Astrocyte (in vitro differentiated cells and primary cell): ENCODE measurements around the gene HES1. TPM values are rescaled to one million over a fixed set of nuclear protein-coding genes. Genes with fewer than 3 reads are reported as not detected.
"Not testable (repeated sequence)": the region's sequence is repeated elsewhere in the genome, so short reads cannot be mapped to it uniquely, and the experiment has no call there.

ENCODE experiments used
- DNase-seq: peaks from one replicate; pipeline ENCODE4 v3.0.0-alpha.2; 2010; ENCODE audit warnings: low read depth
- FAIRE-seq: peaks from 2 replicates; lab custom pipeline; 2011; peaks lifted over from hg19 to GRCh38; lab: Jason Lieb, UNC
- H2AFZ ChIP-seq: 2 replicates; pipeline ENCODE4 v1.6.0; 2012; ENCODE audit warnings: low read depth, low read length, inconsistent platforms
- H3K27ac ChIP-seq: 2 replicates; pipeline ENCODE4 v1.5.1; 2011; ENCODE audit warnings: low read depth, low read length, inconsistent platforms
- H3K27me3 ChIP-seq: 2 replicates; pipeline ENCODE4 v1.6.0; 2011; ENCODE audit warnings: low read length, inconsistent platforms; ENCODE audit not compliant: insufficient read depth
- H3K36me3 ChIP-seq: 2 replicates; pipeline ENCODE4 v1.5.1; 2011; ENCODE audit warnings: low read length, inconsistent platforms; ENCODE audit not compliant: insufficient read depth
- H3K4me1 ChIP-seq: 2 replicates; pipeline ENCODE4 v1.5.1; 2011; ENCODE audit warnings: low read length, inconsistent platforms; ENCODE audit not compliant: insufficient read depth
- H3K4me2 ChIP-seq: 2 replicates; pipeline ENCODE4 v1.6.0; 2012; ENCODE audit warnings: low read length, inconsistent platforms
- H3K4me3 ChIP-seq: 2 replicates; pipeline ENCODE4 v1.5.1; 2011; ENCODE audit warnings: low read depth, mild to moderate bottlenecking, low read length, inconsistent platforms; ENCODE audit not compliant: insufficient read depth
- H3K79me2 ChIP-seq: 2 replicates; pipeline ENCODE4 v1.6.0; 2012; ENCODE audit warnings: mild to moderate bottlenecking, low read length, inconsistent platforms; ENCODE audit not compliant: insufficient read depth
- H3K9ac ChIP-seq: 2 replicates; pipeline ENCODE4 v1.6.0; 2012; ENCODE audit warnings: mild to moderate bottlenecking, low read length, inconsistent platforms
- H3K9me3 ChIP-seq: 2 replicates; pipeline ENCODE4 v1.5.1; 2012; ENCODE audit warnings: low read depth, mild to moderate bottlenecking, low read length, inconsistent platforms; ENCODE audit not compliant: insufficient read depth
- H4K20me1 ChIP-seq: 2 replicates; pipeline ENCODE4 v1.6.0; 2012; ENCODE audit warnings: low read length, inconsistent platforms; ENCODE audit not compliant: insufficient read depth
- H3K27ac Mint-ChIP-seq: one replicate; pipeline ENCODE4 v1.8.0; 2021; ENCODE audit warnings: mild to moderate bottlenecking, mixed read lengths; ENCODE audit not compliant: unreplicated experiment
- H3K27me3 Mint-ChIP-seq: one replicate; pipeline ENCODE4 v1.8.0; 2021; ENCODE audit warnings: low read depth, mixed read lengths; ENCODE audit not compliant: unreplicated experiment
- H3K36me3 Mint-ChIP-seq: one replicate; pipeline ENCODE4 v1.8.0; 2021; ENCODE audit warnings: low read depth, mixed read lengths; ENCODE audit not compliant: unreplicated experiment
- H3K4me1 Mint-ChIP-seq: one replicate; pipeline ENCODE4 v1.8.0; 2021; ENCODE audit warnings: low read depth, mixed read lengths; ENCODE audit not compliant: unreplicated experiment
- H3K4me3 Mint-ChIP-seq: one replicate; pipeline ENCODE4 v1.8.0; 2021; ENCODE audit warnings: mild to moderate bottlenecking, moderate library complexity, mixed read lengths; ENCODE audit not compliant: unreplicated experiment
- H3K9me3 Mint-ChIP-seq: one replicate; pipeline ENCODE4 v1.8.0; 2021; ENCODE audit warnings: mild to moderate bottlenecking, mixed read lengths; ENCODE audit not compliant: unreplicated experiment
- EZH2 ChIP-seq: IDR thresholded peaks from 2 replicates; pipeline ENCODE4 v1.6.1; 2012; ENCODE audit warnings: mild to moderate bottlenecking, low read length, inconsistent platforms; ENCODE audit not compliant: insufficient read depth
- total RNA-seq: library from RNA; stranded (reverse); gene quantifications from 2 replicates; pipeline ENCODE4 v1.2.1, GENCODE V29; 2021
- TF ChIP-seq, protein P1 (sequence below): IDR thresholded peaks from 2 replicates; pipeline ENCODE4 v1.5.1; 2011; ENCODE audit warnings: low read depth, mild to moderate bottlenecking, inconsistent platforms, low read length, moderate library complexity; ENCODE audit not compliant: insufficient read depth

Gene HES1
- total RNA-seq, 1 donor from 2014 or later: 46.5 TPM

DNA sequence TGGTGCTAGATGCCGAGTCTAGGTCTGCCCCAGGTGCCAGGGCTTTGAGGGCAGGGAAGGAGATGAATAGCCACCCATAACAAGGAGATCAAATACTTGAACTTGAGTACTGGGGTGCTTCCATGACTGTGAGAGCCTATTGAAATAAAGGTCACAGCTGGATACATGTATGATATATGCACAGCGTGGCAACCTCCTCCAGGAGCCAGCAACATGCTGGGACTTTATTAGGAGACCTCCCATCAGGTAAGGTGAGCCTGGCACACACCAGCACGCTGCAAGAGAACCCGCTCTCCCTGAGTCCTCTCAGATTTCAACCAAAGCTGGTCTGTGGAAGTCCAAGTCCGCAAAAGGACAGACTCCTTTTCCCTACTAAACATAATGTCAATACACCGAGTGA, 10.5 kb upstream of the HES1 start:
- H3K9ac ChIP-seq: no peak overlapping the region
- Mint-ChIP-seq H3K27me3 (peaks cover 91% of the 10 kb centered on the region), H3K4me1 (peaks cover 6% of the 10 kb centered on the region), H3K27ac (no peak overlapping the region), H3K4me3 (no peak overlapping the region), H3K36me3 (peaks cover 2% of the 10 kb centered on the region), H3K9me3 (peaks cover 10% of the 10 kb centered on the region)
- no peak overlapping the region for H2AFZ ChIP-seq
- no peak for DNase-seq
- H3K4me1 ChIP-seq: peaks cover 27% of the 10 kb centered on the region
- H3K27me3 ChIP-seq: peaks cover 30% of the 10 kb centered on the region
- no peaks in the 10 kb centered on the region for H4K20me1 ChIP-seq
- H3K36me3 ChIP-seq: no peaks in the 10 kb centered on the region
- no peaks in the 10 kb centered on the region for H3K79me2 ChIP-seq
- no peak overlapping the region for H3K4me3 ChIP-seq
- no peak overlapping the region for H3K27ac ChIP-seq
- TF ChIP-seq, protein P1, sequence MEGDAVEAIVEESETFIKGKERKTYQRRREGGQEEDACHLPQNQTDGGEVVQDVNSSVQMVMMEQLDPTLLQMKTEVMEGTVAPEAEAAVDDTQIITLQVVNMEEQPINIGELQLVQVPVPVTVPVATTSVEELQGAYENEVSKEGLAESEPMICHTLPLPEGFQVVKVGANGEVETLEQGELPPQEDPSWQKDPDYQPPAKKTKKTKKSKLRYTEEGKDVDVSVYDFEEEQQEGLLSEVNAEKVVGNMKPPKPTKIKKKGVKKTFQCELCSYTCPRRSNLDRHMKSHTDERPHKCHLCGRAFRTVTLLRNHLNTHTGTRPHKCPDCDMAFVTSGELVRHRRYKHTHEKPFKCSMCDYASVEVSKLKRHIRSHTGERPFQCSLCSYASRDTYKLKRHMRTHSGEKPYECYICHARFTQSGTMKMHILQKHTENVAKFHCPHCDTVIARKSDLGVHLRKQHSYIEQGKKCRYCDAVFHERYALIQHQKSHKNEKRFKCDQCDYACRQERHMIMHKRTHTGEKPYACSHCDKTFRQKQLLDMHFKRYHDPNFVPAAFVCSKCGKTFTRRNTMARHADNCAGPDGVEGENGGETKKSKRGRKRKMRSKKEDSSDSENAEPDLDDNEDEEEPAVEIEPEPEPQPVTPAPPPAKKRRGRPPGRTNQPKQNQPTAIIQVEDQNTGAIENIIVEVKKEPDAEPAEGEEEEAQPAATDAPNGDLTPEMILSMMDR: no peak
- TF ChIP-seq EZH2: no peak
- no peak overlapping the region for H3K4me2 ChIP-seq
- no peaks in the 10 kb centered on the region for H3K9me3 ChIP-seq
- FAIRE-seq: no peak

DNA sequence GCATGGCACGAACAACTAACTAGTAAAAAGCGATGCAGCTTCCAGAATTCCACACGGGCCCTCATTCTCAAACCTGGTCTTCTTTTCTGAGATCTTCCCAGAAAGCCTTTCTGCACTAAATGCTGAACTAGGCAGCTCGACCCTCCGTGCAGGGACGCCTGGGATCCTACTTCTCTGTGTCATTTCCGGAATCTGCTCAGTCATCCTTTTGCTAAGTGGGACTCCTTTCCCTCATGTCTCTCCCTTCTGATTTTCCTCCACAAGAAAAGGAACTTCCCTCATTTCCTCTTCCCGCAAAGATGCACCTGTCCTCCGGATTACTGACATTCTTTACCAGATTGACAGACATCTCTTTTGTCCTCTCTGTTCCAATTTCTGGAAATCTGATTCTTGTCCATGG, 9.2 kb upstream of the HES1 start:
- H3K9me3 ChIP-seq: no peaks in the 10 kb centered on the region
- no peak overlapping the region for H3K4me3 ChIP-seq
- H3K27me3 ChIP-seq: peaks cover 41% of the 10 kb centered on the region
- TF ChIP-seq EZH2: no peak
- TF ChIP-seq, protein P1: no peak
- H3K27ac Mint-ChIP-seq: no peak overlapping the region
- H3K79me2 ChIP-seq: no peaks in the 10 kb centered on the region
- peaks cover 2% of the 10 kb centered on the region for H3K36me3 Mint-ChIP-seq
- peaks cover 93% of the 10 kb centered on the region for H3K27me3 Mint-ChIP-seq
- H3K4me3 Mint-ChIP-seq: no peak overlapping the region
- no peak overlapping the region for H3K9ac ChIP-seq
- DNase-seq (no peak), FAIRE-seq (no peak)
- H3K27ac ChIP-seq: no peak overlapping the region
- peaks cover 34% of the 10 kb centered on the region for H3K4me1 ChIP-seq
- H3K9me3 Mint-ChIP-seq: peaks cover 7% of the 10 kb centered on the region
- peaks cover 16% of the 10 kb centered on the region for H3K4me1 Mint-ChIP-seq
- H2AFZ ChIP-seq: no peak overlapping the region
- H4K20me1 ChIP-seq: no peaks in the 10 kb centered on the region
- H3K4me2 ChIP-seq: no peak overlapping the region
- no peaks in the 10 kb centered on the region for H3K36me3 ChIP-seq

DNA sequence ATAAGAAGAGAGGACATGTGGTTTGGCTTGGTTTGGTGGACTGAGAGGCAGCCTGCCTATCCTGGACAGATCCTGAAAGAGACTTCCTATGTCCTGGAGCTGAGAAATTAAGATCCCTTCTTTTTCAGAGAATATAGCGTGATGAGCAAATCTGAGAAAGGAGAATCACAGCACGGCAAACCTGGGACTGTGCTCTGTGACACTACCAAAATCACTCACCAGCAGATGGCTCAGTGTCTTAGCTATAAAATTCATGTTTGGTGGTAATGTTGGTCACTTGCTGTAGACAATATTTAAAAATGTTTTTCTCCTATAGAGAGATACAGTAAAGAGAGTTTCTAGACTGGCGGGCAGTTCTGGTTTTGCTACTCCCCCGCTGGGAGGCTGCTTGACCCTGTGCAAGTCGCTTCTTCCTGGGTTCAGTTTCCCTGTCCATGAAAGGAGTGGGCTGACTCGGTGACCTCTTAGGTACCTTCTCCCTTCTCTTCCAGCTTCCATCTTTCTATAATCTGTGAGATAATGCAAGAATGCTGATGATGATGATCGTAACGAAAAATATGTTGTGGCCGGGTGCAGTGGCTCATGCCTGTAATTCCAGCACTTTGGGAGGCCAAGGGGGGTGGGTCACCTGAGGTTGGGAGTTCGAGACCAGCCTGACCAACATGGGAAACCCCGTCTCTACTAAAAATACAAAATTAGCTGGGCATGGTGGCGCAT, 7.6 kb upstream of the HES1 start:
- H4K20me1 ChIP-seq: no peaks in the 10 kb centered on the region
- H3K27ac Mint-ChIP-seq: no peak overlapping the region
- H3K9me3 ChIP-seq: no peaks in the 10 kb centered on the region

DNA sequence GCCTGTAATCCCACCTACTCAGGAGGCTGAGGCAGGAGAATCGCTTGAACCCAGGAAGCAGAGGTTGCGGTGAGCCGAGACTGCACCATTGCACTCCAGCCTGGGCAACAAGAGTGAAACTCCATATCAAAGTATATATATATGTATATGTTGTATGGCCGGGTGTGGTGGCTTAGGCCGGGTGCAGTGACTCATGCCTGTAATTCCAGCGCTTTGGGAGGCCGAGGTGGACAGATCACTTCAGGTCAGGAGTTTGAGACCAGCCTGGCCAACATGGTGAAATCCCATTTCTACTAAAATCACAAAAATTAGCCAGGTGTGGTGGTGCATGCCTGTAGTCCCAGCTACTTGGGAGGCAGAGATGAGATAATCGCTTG, 7.0 kb upstream of the HES1 start:
- not testable (repeated sequence) for H3K9me3 ChIP-seq, H4K20me1 ChIP-seq, H3K27ac ChIP-seq, H3K36me3 Mint-ChIP-seq, DNase-seq, H3K9ac ChIP-seq, H3K27ac Mint-ChIP-seq, H3K4me3 Mint-ChIP-seq, H3K36me3 ChIP-seq, H3K4me2 ChIP-seq, H2AFZ ChIP-seq, H3K4me3 ChIP-seq, H3K79me2 ChIP-seq, H3K9me3 Mint-ChIP-seq, FAIRE-seq
- H3K27me3 Mint-ChIP-seq: peaks cover 81% of the 10 kb centered on the region
- Histone ChIP-seq H3K27me3 (peaks cover 46% of the 10 kb centered on the region), H3K4me1 (peaks cover 41% of the 10 kb centered on the region)
- H3K4me1 Mint-ChIP-seq: peaks cover 30% of the 10 kb centered on the region

More for the DNA sequence above, 7.6 kb upstream of the HES1 start:
- peaks cover 5% of the 10 kb centered on the region for H3K9me3 Mint-ChIP-seq
- FAIRE-seq: no peak
- H3K27me3 Mint-ChIP-seq: peaks cover 85% of the 10 kb centered on the region
- Histone ChIP-seq H2AFZ (no peak overlapping the region), H3K27ac (no peak overlapping the region), H3K9ac (no peak overlapping the region), H3K27me3 (peaks cover 48% of the 10 kb centered on the region), H3K4me3 (no peak overlapping the region), H3K4me2 (no peak overlapping the region), H3K4me1 (peaks cover 36% of the 10 kb centered on the region), H3K79me2 (no peaks in the 10 kb centered on the region), H3K36me3 (no peaks in the 10 kb centered on the region)
- TF ChIP-seq, protein P1: no peak
- TF ChIP-seq EZH2: no peak
- H3K4me1 Mint-ChIP-seq: peaks cover 26% of the 10 kb centered on the region
- no peaks in the 10 kb centered on the region for H3K36me3 Mint-ChIP-seq
- H3K4me3 Mint-ChIP-seq: no peak overlapping the region
- peak; percentile 36 for DNase-seq
